Measurements from ENCODE around the gene MED16.
"Not testable (repeated sequence)": the region's sequence is repeated elsewhere in the genome, so short reads cannot be mapped to it uniquely, and the experiment has no call there.

Gene MED16

GRCh38 chr19:825897-826644 lies 66.9 kb downstream of the MED16 start:
- DNase-seq = no peak

GRCh38 chr19:824885-825284 lies 68.1 kb downstream of the MED16 start:
- DNase-seq = no peak

GRCh38 chr19:823565-824121 lies 69.3 kb downstream of the MED16 start:
- DNase-seq = peak; percentile 29

DNA sequence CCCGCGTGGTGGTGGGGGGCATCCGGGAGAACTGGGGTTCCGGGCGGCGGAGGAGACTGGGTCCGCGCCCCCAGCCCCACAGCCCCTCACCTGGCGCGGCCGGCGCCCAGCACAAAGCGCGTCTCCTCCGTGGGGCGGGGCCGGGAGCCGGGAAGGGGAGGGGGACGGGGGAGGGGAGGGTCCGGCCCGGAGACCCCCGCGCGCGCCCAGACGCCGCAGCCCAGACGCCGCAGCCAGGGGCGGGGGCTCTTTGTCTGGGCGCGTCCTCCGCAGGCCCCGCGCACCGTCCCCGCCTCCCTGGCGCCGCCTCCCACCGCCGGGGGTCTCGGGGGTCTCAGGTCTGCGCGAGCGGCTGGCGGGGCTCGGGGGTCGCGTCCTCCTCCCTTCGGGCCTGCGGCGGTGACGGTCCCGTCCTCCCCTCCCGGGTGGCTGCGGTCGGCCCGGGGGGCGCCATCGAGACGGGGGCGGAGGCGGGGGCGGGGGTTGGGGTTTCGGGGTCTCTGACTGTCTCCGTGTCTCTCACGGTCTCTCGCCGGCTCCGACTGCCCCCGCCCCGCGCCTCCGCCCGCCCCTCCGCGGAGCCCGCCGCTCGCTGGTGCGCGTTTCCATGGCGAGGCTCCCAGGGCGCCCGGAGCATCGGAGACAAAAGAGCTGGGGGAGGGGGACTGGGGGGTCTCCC lies 71.0 kb downstream of the MED16 start, which contains the start of gene PLPPR3:
PLPPR3 (minus strand) TSS at position 131 of the 679 bp plus-strand sequence. CDS start 396 bp downstream, outside the sequence.
- DNase-seq = no peak

GRCh38 chr19:821231-821824 lies 71.7 kb downstream of the MED16 start:
- no peak for DNase-seq

DNA sequence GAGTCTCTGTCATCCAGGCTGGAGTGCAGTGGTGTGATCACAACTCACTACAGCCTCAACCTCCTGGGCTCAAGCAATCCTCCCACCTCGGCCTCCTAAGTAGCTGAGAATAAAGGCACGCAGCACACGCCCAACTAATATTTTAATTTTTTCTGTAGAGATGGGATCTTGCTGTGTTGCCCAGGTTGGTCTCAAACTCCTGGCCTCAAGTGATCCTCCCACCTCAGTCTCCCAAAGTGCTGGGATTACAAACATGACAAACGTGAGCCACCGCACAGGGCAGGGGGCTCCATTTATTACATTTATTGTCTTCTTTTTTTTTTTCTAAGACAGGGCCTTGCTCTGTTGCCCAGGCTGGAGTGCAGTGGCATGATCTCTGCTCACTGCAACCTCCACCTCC lies 72.8 kb downstream of the MED16 start:
- not testable (repeated sequence) for DNase-seq
